Sigmoid colon (tissue), 4 donors: Measurements from ENCODE around the gene CAPN13.

Experiments used
- POLR2A ChIP-seq, 2 donors: fragments of 450-650 bp; IDR thresholded peaks; one replicate each; pipeline ENCODE4 v1.6.1; 2016; ENCODE audit warnings: antibody characterized with exemption in 2 of 2, mild to moderate bottlenecking in 2 of 2, moderate library complexity in 2 of 2
- POLR2AphosphoS5 ChIP-seq, 4 donors: sonication (generic); formaldehyde crosslinking; IDR thresholded peaks; one replicate each; pipeline ENCODE4 v1.6.1; 2017; ENCODE audit warnings: antibody characterized with exemption in 4 of 4
- TF ChIP-seq, protein P1 (sequence below), 4 experiments: fragments of 450-650 bp in 3 of 4; fragments of 200-600 bp in 1 of 4; IDR thresholded peaks; one replicate each; pipeline ENCODE4 v1.5.1; 2016 to 2019; ENCODE audit warnings: antibody characterized with exemption in 4 of 4, mild to moderate bottlenecking in 3 of 4, moderate library complexity in 2 of 4

DNA sequence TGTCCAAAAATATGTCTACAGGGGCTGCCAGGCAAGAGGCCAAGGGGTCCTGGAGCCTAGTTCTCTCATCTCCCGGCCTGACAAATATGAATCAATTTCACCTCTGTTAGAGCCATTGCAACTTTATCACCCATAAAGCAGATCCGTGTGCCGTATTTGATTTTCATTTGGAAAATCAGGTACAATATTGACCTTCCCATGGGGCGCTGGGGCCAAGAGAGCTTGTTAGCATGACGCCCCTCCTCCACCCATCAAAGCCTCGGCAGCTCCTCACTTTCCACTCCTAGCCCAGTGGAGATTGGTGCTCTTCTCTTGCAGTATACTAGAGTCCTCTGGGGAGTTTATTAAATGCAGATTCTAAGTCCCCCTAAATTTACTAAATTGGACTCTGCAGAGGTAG, 96.8 kb downstream of the CAPN13 start:
- TF ChIP-seq, protein P1, sequence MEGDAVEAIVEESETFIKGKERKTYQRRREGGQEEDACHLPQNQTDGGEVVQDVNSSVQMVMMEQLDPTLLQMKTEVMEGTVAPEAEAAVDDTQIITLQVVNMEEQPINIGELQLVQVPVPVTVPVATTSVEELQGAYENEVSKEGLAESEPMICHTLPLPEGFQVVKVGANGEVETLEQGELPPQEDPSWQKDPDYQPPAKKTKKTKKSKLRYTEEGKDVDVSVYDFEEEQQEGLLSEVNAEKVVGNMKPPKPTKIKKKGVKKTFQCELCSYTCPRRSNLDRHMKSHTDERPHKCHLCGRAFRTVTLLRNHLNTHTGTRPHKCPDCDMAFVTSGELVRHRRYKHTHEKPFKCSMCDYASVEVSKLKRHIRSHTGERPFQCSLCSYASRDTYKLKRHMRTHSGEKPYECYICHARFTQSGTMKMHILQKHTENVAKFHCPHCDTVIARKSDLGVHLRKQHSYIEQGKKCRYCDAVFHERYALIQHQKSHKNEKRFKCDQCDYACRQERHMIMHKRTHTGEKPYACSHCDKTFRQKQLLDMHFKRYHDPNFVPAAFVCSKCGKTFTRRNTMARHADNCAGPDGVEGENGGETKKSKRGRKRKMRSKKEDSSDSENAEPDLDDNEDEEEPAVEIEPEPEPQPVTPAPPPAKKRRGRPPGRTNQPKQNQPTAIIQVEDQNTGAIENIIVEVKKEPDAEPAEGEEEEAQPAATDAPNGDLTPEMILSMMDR (IDR thresholded peaks at IDR 0.05): no peak
- TF ChIP-seq POLR2AphosphoS5 (IDR thresholded peaks at IDR 0.05): no peak
- no peak for TF ChIP-seq POLR2A (IDR thresholded peaks at IDR 0.05)
